ENCODE data around the gene GIGYF2.

GIGYF2 gene

DNA sequence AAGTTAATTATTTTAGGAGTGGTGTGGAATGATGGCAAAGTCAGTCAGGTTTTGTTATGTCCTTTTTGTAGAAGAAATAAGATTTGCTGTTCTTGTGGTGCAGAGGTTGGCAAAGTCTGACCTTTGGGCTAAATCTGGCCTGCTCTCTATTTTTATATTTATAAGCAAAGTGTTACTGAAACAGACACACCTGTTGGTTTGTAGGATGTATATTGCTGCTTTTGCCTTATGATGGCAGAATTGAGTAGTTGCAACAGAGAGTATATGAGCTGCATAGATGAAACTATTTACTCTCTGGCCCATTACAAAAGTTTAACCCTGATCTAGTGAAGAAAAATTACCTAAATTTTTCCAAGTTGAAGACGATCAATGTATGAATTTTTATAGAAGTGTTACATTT lies 113.3 kb downstream of the GIGYF2 start:
- in situ Hi-C loops (cut with HindIII; ENCODE audit: low sequenced_read_pairs): no loop called here
- no peak for TF ChIP-seq CTCF (IDR thresholded peaks at IDR 0.05; ENCODE audit: low read depth, low read length, missing control alignments)
- no peak for DNase-seq (ENCODE audit: low read depth)
- no peak overlapping the region for H3K4me3 ChIP-seq (ENCODE audit: low read depth, low read length)

GRCh38 chr2:232815569-232815968 lies 118.4 kb downstream of the GIGYF2 start:
- TF ChIP-seq CTCF (IDR thresholded peaks at IDR 0.05; ENCODE audit: low read depth, low read length, missing control alignments): no peak
- in situ Hi-C loops (cut with HindIII; ENCODE audit: low sequenced_read_pairs): no loop called here
- DNase-seq (ENCODE audit: low read depth): no peak
- H3K4me3 ChIP-seq (ENCODE audit: low read depth, low read length): no peak overlapping the region

DNA sequence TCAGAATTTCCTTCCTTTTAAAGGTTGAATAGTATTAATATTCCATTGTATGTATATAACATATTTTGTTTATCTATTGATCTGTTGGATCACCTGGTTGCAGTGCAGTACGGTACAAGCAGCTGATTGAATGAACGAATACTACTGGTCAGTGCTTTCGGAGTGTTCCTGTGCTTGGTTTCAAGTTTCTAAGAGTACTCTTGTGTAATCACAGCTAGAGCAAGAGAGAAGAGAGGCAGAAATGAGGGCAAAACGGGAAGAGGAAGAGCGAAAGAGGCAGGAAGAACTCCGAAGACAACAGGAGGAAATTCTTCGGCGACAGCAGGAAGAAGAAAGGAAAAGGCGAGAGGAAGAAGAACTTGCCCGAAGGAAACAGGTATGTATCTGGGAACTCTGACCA lies 119.5 kb downstream of the GIGYF2 start:
- H3K4me3 ChIP-seq (ENCODE audit: low read depth, low read length): no peak overlapping the region
- in situ Hi-C loops (cut with HindIII; ENCODE audit: low sequenced_read_pairs): no loop called here
- TF ChIP-seq CTCF (IDR thresholded peaks at IDR 0.05; ENCODE audit: low read depth, low read length, missing control alignments): no peak
- no peak for DNase-seq (ENCODE audit: low read depth)

- TF ChIP-seq CTCF (IDR thresholded peaks at IDR 0.05; ENCODE audit: low read depth, low read length, missing control alignments): no peak
- in situ Hi-C loops (cut with HindIII; ENCODE audit: low sequenced_read_pairs): no loop called here
- no peak overlapping the region for H3K4me3 ChIP-seq (ENCODE audit: low read depth, low read length)
- DNase-seq (ENCODE audit: low read depth): no peak
Observed at GRCh38 chr2:232817756-232818155, 120.6 kb downstream of the GIGYF2 start.

DNA sequence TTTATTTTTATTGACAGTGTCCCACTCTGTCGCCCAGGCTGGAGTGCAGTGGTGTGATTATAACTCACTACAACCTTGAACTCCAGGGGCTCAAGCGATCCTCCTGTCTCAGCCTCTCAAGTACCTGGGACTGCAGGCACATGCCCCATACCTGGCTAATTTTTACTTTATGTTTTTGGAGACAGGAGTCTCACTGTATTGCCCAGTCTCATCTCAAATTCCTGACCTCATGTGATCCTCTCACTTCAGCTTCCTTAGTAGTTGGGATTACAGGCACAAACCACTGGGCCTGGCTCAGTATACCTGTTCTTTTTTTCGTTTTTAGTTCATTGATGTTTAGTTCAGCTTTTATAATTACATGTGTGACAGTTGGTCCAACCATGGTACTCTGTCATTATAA lies 132.9 kb downstream of the GIGYF2 start:
- no peak for DNase-seq (ENCODE audit: low read depth)
- in situ Hi-C loops (cut with HindIII; ENCODE audit: low sequenced_read_pairs): no loop called here
- TF ChIP-seq CTCF (IDR thresholded peaks at IDR 0.05; ENCODE audit: low read depth, low read length, missing control alignments): no peak
- H3K4me3 ChIP-seq (ENCODE audit: low read depth, low read length): no peak overlapping the region

DNA sequence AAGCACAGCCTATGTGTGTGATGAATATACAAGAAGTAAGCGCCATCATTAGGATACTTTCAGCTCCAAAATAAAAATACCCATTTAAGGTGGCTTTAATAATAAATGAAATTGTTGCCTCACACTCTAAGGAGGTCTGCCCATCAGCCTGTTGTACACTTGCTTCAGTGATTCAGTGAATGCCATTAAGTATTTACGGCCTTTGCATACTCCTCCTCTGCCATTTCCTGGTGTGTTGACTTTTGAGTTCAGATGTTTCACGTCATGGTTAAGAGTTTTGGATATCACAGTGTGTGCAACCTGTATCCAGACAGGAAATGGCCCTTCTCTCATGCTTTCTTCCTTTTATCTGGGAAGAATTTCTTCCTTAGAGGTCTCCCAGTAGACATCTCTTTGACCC lies 134.4 kb downstream of the GIGYF2 start:
- no peak for TF ChIP-seq CTCF (IDR thresholded peaks at IDR 0.05; ENCODE audit: low read depth, low read length, missing control alignments)
- no peak overlapping the region for H3K4me3 ChIP-seq (ENCODE audit: low read depth, low read length)
- DNase-seq (ENCODE audit: low read depth): no peak
- in situ Hi-C loops (cut with HindIII; ENCODE audit: low sequenced_read_pairs): no loop called here

GRCh38 chr2:232833830-232834229 lies 136.7 kb downstream of the GIGYF2 start:
- no peak overlapping the region for H3K4me3 ChIP-seq (ENCODE audit: low read depth, low read length)
- DNase-seq (ENCODE audit: low read depth): no peak
- in situ Hi-C loops (cut with HindIII; ENCODE audit: low sequenced_read_pairs): no loop called here
- no peak for TF ChIP-seq CTCF (IDR thresholded peaks at IDR 0.05; ENCODE audit: low read depth, low read length, missing control alignments)
